ENCODE measurements around the gene ELMO2.

The ELMO2 gene

DNA sequence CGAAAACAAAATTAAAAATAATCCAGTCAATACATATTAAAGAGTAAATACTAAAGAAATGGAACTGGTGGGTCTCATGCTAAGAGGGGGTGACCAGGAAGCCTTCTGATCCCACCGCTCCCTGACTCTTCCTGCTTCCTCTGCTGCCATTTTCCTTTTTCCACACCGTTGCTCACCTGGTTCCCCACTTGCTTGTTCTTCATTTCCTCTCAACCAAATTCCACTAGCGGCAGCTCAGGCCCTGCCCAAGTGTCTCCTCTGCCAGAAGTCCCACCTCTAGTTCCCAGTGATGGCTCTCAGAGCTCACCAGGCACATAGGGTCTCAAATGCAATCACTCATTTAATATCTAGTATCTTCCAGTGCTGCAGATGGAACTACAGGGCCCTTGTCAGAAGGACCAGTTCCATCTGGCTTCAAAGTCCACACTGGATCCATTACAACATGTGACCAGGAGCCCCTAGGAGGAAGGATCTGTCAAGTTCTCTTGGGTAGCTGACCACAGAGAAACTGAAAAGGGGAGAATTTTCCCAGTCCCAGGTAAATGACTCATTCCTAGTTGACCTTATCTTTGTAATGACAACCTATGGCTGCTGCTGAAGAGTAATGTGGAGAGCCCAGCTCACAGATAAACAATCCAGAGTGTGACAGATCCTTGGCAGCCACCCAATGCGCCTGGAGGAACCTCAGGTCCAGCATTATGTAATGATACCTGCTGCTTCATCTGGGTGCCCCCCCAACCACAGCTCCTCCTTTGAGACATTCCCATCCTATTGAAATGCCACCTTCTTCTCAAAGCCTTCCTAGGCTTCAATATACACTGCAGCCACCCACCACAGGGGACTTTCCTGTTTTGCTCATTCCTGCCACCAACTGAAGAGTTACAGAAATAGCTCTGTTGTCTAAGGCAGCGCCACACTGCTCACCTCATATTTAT, 38.2 kb downstream of the ELMO2 start:
- peak; percentile 83 for DNase-seq (ENCODE audit: low spot score)

DNA sequence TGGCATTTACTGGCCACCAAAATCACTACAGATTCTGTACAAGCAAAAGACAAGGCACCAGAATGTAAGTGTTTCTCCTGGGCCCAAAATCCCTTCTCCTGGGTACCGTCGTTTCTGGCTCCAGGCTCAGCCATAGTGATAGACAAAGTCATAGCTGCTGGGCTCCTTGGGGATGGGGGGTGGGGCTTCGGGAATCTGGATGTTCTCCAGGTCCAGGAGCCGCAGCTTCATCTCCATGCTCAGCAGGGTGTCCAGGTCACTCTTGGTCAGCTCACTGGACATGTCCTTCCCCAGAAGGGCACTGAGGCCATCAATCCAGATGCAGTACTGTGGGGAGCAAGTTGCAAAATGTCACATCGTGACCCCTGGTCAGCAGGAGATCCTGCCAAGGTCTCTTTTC, 39.2 kb downstream of the ELMO2 start:
- DNase-seq (ENCODE audit: low spot score): no peak

DNA sequence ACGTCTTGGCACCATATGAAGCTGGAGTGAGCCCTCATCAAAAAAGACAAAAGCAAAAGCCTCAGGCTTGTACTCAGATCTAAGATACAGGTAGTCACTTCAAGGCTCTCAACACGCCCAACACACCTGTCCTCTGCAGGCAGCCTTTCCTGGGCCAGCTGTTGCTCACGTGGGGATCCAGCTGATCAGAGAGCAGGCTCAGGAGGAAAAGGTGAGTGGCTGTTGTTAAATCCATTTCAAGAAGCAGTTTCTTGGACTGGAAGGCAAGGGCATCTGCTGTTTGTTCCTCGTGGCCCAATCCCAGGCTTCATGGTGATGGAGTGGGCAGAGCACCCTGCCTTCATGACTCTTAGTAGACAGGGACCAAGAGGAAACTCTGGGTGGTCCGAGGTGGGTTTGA, 39.6 kb downstream of the ELMO2 start:
- no peak for DNase-seq (ENCODE audit: low spot score)

DNA sequence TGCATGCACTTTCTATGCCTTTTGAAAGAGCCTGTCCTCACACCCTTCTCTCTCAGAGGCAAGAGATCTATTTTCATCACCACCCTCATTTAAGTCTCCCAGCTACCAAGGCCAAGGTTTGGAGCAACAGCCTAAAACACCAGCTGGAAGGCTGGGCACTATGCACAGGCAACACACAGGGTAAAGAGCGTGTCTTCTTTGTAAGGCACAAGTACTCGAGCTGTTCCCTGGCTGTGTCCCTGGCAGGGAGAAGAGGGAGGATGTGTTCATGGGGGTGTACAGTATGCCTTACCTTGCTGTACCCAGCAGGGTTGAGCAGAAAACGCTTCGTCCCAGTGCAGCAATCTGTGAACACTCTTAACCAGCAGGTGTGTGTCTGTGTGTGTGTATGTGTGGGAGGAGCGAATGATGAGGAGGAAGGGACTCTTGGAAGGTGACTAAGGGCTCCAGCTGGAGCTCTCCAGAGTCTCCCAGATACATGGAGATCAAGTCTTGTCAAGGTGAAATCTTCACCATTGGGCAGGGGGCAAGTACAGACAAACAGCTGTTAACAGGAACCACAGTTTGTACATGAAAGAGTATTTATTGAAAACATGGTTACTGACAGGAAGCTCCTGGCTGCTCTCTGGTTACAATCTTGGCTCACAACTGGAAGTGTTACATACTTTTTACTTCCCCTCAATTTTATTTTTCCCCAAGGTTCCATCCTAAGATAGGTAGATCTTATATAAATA, 40.8 kb downstream of the ELMO2 start:
- DNase-seq (ENCODE audit: low spot score): no peak

DNA sequence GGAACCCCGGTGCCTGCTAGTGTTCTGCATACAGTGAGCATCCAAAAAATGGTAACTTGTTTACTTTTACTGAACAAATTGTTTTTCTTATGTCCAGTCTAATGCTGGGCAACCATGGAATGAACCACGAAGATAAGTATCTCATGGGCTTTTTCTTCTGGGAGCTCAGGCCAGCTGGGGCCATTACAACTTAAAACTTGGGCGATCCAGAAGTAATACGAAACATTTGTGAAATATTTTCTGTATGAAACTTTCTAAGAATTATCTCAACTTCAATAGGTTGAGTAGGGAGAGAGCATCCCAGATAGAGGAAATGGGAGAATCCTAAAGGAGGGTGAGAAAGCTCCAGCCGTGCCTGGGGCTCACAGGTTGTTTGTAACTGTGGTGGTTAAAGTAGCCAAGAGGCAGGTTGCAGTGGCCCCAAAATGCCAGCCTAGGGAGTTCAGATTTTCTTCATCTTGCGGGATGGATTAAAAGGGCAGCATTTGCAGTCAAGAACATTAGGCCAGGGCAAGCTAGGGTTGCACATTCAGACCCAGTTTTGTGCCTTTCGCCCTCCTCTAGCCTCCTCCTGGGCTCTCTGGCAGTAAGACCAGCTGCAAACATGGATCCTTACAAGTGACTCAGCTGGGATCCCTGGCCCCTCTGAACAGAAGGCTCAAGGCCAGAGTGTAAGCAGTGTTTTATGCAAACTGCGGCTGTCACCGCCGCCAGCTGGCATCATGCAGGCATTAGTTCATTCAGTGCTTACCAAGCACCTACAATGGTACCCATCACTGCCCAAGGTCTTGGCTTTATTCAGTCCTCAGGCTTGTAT, 41.5 kb downstream of the ELMO2 start:
- no peak for DNase-seq (ENCODE audit: low spot score)

DNA sequence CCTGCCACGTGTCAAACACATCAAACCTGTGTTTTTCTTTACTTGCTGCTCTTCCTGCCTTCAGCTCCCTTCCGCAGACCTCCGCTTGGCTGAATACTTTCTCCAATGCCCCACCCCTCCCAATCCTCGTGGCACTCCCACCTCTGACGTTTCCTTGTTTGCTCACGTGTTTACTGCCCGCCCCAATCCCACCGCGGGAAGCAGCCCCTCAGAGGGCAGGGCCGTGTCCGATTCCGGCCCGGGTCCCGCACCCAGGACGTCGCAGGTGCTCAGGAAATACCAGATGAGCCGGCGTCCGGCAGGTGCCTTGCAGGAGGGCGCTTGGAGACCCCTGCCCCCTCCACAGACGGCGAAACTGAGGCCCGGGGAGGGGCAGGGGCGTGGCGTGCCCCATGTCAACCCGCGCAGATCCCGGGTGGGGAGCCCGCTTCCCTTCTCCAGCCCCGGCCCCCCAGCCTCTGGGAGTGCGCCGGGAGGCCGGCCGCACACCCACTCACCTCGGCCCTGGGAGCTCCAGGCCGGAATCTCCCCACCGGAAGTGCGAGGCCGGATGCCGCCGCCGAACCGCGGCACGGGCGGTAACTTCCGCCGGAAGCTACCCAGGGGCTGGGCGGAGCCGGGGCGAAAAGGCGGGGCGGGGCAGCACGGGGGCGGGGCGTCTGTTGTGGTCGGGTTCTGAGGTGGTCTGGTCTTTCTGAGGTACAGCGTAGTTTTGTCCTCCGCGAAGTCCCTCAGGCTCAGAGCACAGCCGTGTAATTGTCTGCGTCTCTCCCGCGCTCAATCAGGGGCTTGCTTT, 42.3 kb downstream of the ELMO2 start:
- DNase-seq (ENCODE audit: low spot score): peak; percentile 84

DNA sequence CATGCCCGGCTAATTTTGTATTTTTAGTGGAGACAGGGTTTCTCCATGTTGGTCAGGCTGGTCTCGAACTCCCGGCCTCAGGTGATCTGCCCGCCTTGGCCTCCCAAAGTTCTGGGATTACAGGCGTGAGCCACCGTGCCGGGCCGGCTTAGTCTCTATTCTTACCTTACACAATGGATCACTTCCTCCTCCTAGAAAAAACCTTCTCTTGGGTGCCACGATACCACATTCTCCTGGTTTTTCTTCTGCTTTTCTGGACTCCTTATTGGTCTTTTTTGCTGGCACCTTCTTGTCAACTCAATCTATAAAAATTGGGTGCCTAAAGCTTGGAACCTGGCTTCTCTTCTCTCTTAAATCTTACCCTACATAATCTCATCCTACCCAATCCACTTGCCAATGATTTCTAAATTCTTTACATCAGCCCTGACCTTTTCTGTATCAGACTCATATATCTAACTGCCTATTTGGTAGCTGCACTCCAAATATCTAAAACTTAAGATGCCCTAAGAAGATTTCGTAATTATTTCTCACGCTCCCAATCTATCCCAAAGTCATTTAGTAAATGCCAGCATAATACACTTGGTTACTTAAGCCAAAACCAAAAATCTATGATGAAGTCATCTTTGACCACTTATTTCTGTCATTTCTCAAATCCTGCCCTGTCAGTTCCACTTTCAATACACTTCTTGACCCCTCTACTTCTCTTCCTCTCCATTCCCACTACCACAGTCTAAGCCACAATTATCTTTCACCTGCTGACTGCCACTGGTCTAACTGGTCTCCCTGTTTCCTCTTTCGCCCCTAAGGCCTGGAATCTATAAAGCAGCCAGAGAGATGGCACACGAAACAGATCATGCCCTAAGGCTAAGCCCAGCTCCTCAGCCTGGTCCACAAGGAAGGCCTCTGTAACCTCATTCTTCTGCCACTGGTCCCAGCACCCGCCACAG, 43.2 kb downstream of the ELMO2 start:
- DNase-seq (ENCODE audit: low spot score): no peak

DNA sequence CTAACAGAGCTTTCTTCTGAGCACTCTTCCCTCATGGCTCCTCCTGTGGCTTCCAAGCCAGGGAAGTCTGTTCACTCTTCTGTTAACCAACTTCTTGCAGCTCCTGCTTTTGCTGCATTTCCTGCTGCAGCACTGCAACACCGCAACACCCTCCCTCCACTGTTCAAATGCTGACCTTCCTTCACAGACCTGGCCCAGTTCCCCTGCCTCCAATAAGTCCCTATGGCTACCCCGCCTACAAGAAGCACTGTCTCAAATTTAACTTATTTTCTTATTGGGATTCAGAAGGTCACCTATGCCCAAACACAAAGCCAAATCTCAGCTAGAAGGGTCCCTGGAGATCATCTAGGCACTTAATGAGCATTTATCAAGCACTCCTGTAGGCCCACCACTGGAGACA, 44.6 kb downstream of the ELMO2 start:
- no peak for DNase-seq (ENCODE audit: low spot score)

DNA sequence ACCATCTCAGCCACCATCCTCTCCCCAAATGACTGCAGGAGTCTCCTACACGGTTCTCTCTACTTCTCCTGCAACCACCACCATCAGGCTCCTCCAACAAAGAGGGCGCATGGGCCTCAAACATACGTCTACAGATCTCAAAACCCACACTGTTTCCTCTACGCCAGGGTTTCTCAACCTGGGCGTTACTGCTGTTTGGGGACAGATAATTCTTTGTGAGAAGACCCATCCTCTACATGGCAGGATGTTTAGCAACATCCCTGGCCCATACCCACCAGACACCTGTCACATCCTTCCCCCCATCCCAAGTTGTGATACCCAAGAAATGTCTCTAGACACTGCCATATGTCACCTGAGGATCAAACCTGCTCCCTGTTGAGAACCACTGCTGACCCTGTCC, 45.0 kb downstream of the ELMO2 start:
- DNase-seq (ENCODE audit: low spot score): no peak

DNA sequence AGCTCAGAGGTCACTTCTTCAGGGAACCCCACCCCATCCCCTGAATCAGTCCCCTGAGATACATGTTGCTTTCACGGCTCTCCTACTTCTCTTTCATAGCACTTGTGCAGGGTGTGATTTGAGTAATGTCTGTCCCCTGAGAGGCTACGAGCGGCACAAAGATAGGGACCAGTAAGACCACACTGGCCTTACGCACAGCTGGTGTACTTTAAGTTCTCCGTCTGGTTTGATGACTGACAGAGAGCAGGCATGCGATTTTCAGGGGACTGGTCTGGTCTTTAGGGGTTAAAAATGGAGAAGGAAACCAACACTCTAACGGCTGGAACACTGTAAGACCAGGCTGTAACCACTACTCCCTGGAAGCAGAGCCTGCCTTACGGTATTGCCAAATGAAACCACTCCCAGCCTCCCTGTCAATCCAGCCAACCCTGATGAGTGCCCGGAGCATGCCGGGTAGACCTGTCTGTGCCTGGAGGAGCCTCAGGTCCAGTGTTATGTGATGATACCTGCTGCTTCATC, 47.1 kb downstream of the ELMO2 start:
- no peak for DNase-seq (ENCODE audit: low spot score)

DNA sequence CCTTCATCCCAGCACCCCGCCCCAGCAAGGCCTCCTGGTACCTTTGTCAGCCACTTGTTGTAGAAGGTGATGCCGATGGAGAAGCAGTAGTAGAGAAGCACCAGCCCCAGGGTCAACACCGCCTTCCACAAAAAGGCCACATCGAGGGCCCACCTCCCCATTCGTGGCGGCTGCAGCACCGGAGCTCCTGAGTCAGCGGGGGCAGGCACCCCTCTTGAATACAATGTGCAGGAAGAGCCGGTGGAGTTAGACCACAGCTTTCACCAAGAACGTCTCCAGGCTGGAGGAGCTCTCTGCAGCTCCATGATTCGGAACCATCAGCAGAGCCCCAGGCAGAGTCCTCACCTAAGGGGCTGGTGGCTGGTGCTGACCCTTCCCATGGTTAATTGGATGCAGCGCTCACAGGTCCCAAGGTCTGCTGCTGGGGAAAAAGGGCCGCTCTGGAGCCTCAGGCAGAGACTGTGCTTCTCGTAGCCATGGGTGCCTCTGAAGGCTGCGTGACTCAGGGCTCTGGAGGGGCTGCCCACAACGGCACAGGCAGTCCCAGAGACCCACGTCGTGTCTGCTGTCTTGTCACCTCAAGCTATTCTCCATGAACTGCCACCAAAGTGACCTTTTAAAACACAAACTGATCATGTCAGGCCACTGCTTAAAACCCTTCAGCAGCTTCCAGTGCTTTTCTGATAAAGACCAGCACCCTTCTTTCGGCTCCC, 47.9 kb downstream of the ELMO2 start:
- no peak for DNase-seq (ENCODE audit: low spot score)

DNA sequence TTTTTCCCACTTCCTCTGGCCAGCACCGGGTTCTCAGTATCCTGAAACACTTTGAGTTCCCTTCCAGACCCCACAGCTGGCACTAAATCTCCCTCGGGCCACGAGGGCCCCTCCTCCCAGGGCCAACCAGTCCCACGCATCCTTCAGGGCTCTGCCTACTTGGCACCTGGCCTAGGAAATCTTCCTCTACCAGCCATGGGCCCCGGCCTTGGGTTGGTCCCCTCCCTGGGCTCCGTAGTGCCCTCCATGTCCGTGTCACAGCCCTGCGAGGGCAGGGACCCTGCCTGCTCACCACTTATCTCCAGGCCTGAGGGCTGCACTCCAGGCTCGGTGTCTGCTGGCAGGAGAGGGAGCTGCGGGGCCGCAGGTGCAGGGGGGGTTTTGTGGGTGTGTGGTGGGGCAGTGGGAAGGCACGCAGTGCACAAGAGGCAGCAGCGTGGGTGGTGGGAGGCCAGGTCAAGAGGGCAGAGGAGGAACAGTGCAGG, 49.3 kb downstream of the ELMO2 start:
- no peak for DNase-seq (ENCODE audit: low spot score)

DNA sequence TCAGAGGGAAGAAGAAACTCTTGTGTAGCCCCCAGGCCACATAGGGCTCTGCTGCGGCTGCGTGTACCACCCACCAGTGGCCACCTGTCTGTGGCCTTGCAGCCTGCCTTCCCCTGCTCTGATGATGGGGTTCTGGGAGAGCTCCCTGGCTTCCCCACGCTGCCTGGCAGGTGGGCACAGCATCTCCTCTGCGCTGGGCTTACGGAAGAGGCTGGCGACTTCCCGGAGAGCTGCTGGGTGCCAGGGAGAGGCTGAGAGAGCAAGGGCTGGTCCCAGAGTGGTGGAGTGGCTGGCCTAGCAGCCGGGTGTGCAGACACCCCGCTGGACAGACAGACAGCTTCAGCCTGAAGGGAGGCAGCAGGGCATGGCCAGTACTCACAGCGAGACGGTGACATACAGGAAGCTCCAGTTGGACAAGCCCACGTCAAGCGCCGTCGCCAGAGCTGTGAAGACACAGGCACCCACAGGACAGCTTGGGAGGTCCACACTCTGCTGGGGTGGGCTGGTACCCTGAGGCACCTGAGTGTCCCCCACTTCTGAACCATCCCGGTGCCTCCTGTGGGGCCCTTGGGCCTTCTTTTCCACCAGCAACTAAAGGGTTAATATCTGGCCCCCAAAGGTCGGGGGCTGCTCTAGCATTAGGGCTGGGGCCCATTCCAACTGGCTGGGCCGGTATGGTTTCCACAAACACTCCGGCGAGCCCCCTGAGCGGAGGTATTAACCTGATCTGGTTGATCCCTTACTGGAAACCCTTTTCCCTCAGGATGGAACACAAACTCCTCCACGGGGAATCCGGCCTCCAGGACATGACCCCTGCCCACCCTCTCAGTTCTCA, 50.0 kb downstream of the ELMO2 start:
- no peak for DNase-seq (ENCODE audit: low spot score)

DNA sequence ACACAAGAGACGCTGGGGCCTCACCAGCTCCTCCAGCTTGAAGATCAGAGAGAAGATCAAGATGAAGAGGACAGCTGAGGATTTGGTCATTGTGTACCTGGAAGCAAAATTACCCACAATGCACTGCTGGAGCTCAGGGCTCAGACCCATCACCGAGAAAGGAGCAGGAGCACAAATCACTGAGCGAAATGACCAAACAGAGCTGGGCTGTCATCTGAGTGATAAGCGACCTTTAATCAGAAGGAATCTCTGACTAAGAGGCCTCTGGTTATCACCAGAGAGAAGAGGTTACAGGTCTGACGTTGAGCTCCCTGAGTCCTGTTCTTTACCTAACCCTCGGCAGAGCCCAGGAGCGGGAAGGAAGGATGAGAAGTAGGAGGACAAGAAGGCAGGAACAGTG, 50.6 kb downstream of the ELMO2 start:
- no peak for DNase-seq (ENCODE audit: low spot score)

DNA sequence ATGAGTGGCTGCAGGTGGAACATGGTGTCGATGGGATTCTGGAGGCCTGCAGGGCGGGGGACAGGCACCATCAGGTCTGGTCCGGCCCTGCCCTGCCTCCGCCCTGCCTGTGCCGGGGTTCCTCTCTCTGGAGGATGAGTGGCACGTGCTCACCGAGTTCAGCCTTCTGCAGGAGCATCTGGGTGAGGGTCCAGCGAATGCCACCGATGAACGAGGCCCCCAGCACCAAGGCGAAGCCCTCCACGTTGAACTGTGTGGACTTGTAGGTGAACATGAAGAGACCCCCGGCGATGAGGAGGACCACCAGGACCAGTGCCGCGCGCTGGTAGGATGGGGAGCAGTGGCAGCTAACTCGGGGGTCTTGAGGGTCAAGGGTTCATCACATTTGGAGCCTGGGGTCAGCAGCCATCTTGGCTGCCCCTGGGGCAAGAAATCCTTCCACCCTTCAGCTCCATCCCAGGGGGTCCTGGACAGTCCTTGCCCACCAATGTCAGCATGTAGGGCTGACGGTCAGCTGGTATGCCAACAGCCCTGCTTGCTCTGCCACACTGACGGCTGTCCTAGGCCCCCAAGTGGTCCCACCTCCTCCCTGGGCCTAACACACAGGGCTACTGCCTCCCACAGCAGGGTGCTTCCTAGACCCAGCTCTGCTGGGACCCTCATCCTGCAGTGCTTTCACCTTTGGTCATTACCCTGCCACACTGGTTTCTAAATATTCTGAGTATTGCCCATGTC, 51.3 kb downstream of the ELMO2 start:
- no peak for DNase-seq (ENCODE audit: low spot score)

DNA sequence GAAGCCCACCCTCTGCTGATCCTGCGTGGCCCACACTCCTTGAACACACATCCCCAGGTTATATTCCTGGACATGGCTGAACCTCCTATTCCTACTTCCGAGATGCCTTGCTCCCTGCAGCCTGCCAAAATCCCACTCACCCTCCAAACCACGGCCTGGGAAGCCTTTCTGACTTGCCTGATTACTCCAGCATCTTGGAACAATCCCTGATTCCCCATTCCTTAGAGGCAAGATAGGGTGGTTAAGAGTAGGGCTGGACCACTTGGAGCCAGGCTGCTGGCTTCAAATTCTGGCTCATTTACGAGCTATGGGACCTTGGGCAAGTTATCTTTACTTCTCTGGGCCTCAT, 52.2 kb downstream of the ELMO2 start:
- DNase-seq (ENCODE audit: low spot score): no peak

DNA sequence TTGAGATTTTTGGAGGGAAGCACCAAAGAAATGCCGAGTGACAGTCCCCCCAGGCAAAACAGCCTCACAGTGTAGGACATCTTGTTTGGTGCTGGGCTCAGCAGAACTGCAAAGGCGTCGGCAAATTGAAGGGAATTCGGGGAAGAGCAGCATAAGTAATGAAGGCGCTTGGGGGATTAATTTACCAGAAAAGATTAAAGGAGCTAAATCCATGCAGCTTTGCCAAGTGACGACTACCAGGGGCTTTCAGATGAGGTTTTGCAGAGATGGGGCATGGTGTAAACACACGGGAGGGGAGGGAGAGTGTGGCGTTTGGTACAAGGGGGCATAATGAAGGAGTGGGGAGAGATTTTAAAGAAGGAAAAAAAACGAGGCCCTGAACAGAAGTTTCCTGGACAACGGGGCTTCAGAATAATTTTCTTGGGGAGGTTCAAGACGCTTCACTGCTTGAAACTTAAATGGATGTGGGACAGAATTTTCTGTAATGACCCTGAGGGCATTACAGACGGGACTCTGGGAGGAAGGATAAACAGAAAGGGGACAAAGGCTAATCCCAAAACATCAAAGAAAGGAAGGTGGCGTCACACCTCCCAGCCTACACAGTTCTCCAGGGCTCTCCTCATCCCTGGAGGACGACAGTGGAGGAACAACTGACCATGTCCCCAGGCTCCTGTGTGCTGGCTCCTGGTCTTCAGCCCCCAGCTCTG, 52.8 kb downstream of the ELMO2 start:
- no peak for DNase-seq (ENCODE audit: low spot score)
